HCT116 (cell line): ENCODE data around the gene MRPS21. TPM values are rescaled to one million over a fixed set of nuclear protein-coding genes. Genes with fewer than 3 reads are reported as not detected.
"Not testable (repeated sequence)": the region's sequence is repeated elsewhere in the genome, so short reads cannot be mapped to it uniquely, and the experiment has no call there.

Experiments
- ATAC-seq: fragments of 200-7000 bp; cut with Tn5 transposase; 2 replicates; pipeline ENCODE4 v1.9.1; 2020; ENCODE audit warnings: mild to moderate bottlenecking, moderate library complexity
- BruUV-seq: library from RNA; stranded (reverse); fragments of 400-500 nt; replicated peaks from 2 replicates; lab custom pipeline; 2021; lab: Mats Ljungman, UMichigan
- CTCF ChIA-PET: fragments of 300-600 bp; sonication (Branson Sonifier 250); formaldehyde crosslinking; loops from one replicate; lab custom pipeline; 2021; ENCODE audit warnings: antibody characterized with exemption; lab: Charles Lee
- POLR2A ChIA-PET: fragments of 300-600, 350-600 bp; sonication (Branson Sonifier 250); formaldehyde crosslinking; loops from one replicate; lab custom pipeline; 2021; ENCODE audit warnings: antibody characterized with exemption; lab: Charles Lee
- RAD21 ChIA-PET, 2 experiments: fragments of 300-600 bp; sonication (Branson Sonifier 250); formaldehyde crosslinking; loops; one replicate each; lab custom pipeline; 2023; ENCODE audit warnings: low total read pairs in 2 of 2; ENCODE audit not compliant: uncharacterized antibody in 2 of 2, unreplicated experiment in 2 of 2, low non-redundant PET in 1 of 2; lab: Charles Lee
- DNase-seq: peaks from one replicate; pipeline ENCODE4 v3.0.0-alpha.2; 2010; ENCODE audit warnings: low read depth, low spot score
- H2AFZ ChIP-seq: fragments of 200-600 bp; shearing (Covaris generic), sonication (generic); 2 replicates; pipeline ENCODE4 v1.6.1; 2017; ENCODE audit warnings: low read depth, mixed run types, mixed read lengths, antibody characterized with exemption, low read length; ENCODE audit not compliant: poor library complexity, severe bottlenecking
- H3K27ac ChIP-seq: 2 replicates; pipeline ENCODE4 v1.5.1; 2012; ENCODE audit warnings: low read depth, low read length
- H3K27me3 ChIP-seq: fragments of 200-600 bp; sonication (generic); 2 replicates; pipeline ENCODE4 v1.6.1; 2016; ENCODE audit warnings: mixed run types, low read length, mixed read lengths; ENCODE audit not compliant: insufficient read depth
- H3K36me3 ChIP-seq, 2 experiments: fragments of 200-500 bp in 1 of 2; fragments of 200-600 bp in 1 of 2; sonication (Bioruptor generic) in 1 of 2; sonication (generic) in 1 of 2; 2 replicates each; pipeline versions ENCODE4 v1.5.1 to v1.6.1; 2014 to 2016; ENCODE audit warnings: low read length in 2 of 2, inconsistent platforms in 1 of 2, mixed read lengths in 1 of 2, mixed run types in 1 of 2; ENCODE audit not compliant: insufficient read depth in 2 of 2, control insufficient read depth in 1 of 2
- H3K4me1 ChIP-seq, 2 experiments: fragments of 200-600 bp in 1 of 2; sonication (generic) in 1 of 2; 2 replicates each; pipeline versions ENCODE4 v1.5.1 to v1.6.1; 2012 to 2017; ENCODE audit warnings: low read length in 2 of 2, inconsistent platforms in 1 of 2, mild to moderate bottlenecking in 1 of 2, mixed read lengths in 1 of 2, mixed run types in 1 of 2, moderate library complexity in 1 of 2; ENCODE audit not compliant: insufficient read depth in 2 of 2, control insufficient read depth in 1 of 2
- H3K4me2 ChIP-seq: fragments of 200-600 bp; sonication (generic); 2 replicates; pipeline ENCODE4 v1.6.1; 2017; ENCODE audit warnings: mixed run types, low read length, mixed read lengths
- H3K4me3 ChIP-seq, 2 experiments: fragments of 200-600 bp in 1 of 2; sonication (generic) in 1 of 2; replicated peaks in 1 of 2; 2 replicates each; pipeline ENCODE4 v1.5.1; 2011 to 2016; ENCODE audit warnings: low read length in 2 of 2, control low read depth in 1 of 2, low read depth in 1 of 2, mild to moderate bottlenecking in 1 of 2, mixed read lengths in 1 of 2, mixed run types in 1 of 2
- H3K79me2 ChIP-seq: fragments of 200-600 bp; sonication (generic); 2 replicates; pipeline ENCODE4 v1.6.1; 2017; ENCODE audit warnings: mild to moderate bottlenecking, mixed run types, low read length, moderate library complexity, mixed read lengths; ENCODE audit not compliant: insufficient read depth
- H3K9ac ChIP-seq: fragments of 200-600 bp; sonication (generic); 2 replicates; pipeline ENCODE4 v1.6.1; 2016; ENCODE audit warnings: low read length, mixed read lengths
- H3K9me2 ChIP-seq: fragments of 200-600 bp; sonication (generic), shearing (Covaris generic); 2 replicates; pipeline ENCODE4 v1.6.1; 2017; ENCODE audit warnings: mixed run types, mild to moderate bottlenecking, moderate library complexity; ENCODE audit not compliant: insufficient read depth
- H3K9me3 ChIP-seq, 2 experiments: fragments of 200-500 bp in 1 of 2; fragments of 200-600 bp in 1 of 2; sonication (Bioruptor generic) in 1 of 2; sonication (generic) in 1 of 2; 2 replicates each; pipeline ENCODE4 v1.6.1; 2014 to 2017; ENCODE audit warnings: low read length in 2 of 2, mixed read lengths in 2 of 2, inconsistent platforms in 1 of 2, low read depth in 1 of 2, mild to moderate bottlenecking in 1 of 2, mixed run types in 1 of 2, moderate library complexity in 1 of 2; ENCODE audit not compliant: control insufficient read depth in 1 of 2, insufficient read depth in 1 of 2
- H4K20me1 ChIP-seq: fragments of 200-600 bp; sonication (generic), shearing (Covaris generic); 2 replicates; pipeline ENCODE4 v1.6.1; 2017; ENCODE audit warnings: mixed run types, mild to moderate bottlenecking, moderate library complexity; ENCODE audit not compliant: insufficient read depth
- CBX3 ChIP-seq: IDR thresholded peaks from 2 replicates; pipeline ENCODE4 v1.6.1; 2012; ENCODE audit warnings: low read depth
- CEBPB ChIP-seq: IDR thresholded peaks from 2 replicates; pipeline ENCODE4 v1.6.1; 2012; ENCODE audit warnings: low read depth
- ELF1 ChIP-seq: IDR thresholded peaks from 2 replicates; pipeline ENCODE4 v1.6.1; 2012; ENCODE audit warnings: low read depth, borderline replicate concordance
- FOSL1 ChIP-seq: IDR thresholded peaks from 2 replicates; pipeline ENCODE4 v1.6.1; 2012; ENCODE audit warnings: low read depth
- POLR2A ChIP-seq: IDR thresholded peaks from 2 replicates; pipeline ENCODE4 v1.7.0; 2011; ENCODE audit warnings: borderline replicate concordance; ENCODE audit not compliant: insufficient read depth, insufficient read length; ENCODE audit errors: extremely low read depth
- SIN3A ChIP-seq: IDR thresholded peaks from 2 replicates; pipeline ENCODE4 v1.6.1; 2012; ENCODE audit warnings: low read depth
- SP1 ChIP-seq: IDR thresholded peaks from 2 replicates; pipeline ENCODE4 v1.6.1; 2012; ENCODE audit warnings: low read depth
- TCF7L2 ChIP-seq: IDR thresholded peaks from 2 replicates; pipeline ENCODE4 v1.7.0; 2011; ENCODE audit warnings: borderline replicate concordance, inconsistent platforms; ENCODE audit not compliant: insufficient read depth, insufficient read length; ENCODE audit errors: extremely low read depth
- YY1 ChIP-seq: IDR thresholded peaks from 2 replicates; pipeline ENCODE4 v1.6.1; 2011; ENCODE audit warnings: low read length, low read depth, moderate library complexity, mild to moderate bottlenecking; ENCODE audit not compliant: insufficient replicate concordance; ENCODE audit errors: extremely low read depth
- ZFX ChIP-seq: fragments of 450-650 bp; IDR thresholded peaks from 2 replicates; pipeline ENCODE4 v1.6.1; 2017
- ZNF274 ChIP-seq: fragments of 200-500 bp; sonication (Bioruptor generic); IDR thresholded peaks from 2 replicates; pipeline ENCODE4 v1.6.1; 2014; ENCODE audit warnings: mild to moderate bottlenecking, low read depth, low read length, inconsistent platforms
- intact Hi-C: fragments of 100-400 bp; cut with micrococcal nuclease; formaldehyde crosslinking; loops from 2 replicates; pipeline ENCODE4 v1.10.0; 2022
- total RNA-seq: library from RNA; stranded (reverse); gene quantifications from one replicate; pipeline ENCODE4 v1.2.1, GENCODE V29; 2021; ENCODE audit not compliant: unreplicated experiment
- TF ChIP-seq, protein P1 (sequence below): IDR thresholded peaks from 2 replicates; pipeline ENCODE4 v1.6.1; 2012
- TF ChIP-seq, protein P2 (sequence below): IDR thresholded peaks from 2 replicates; pipeline ENCODE4 v1.6.1; 2012; ENCODE audit warnings: low read depth

The MRPS21 gene
- total RNA-seq, 1 experiment from 2014 or later, result 96.9 TPM

DNA sequence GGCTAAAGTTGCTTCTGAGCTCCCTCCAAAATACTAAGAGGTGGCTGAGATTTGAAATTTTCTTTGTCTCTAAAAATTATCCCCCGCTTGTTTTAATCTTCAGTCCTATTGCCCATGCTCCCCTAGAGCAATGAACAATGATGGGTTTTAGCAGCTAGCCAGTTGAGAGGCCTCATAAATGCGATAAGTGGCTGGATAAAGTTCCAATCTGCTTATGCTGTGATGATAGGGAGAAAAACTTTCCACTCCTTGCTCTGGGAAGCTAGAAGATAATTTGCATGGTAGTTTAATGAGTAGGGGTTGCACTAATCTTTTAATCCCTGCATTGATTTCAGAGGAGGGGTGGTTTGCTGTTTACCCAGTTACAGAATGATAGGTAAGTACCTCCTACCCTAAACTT lies 18.1 kb downstream of the MRPS21 start (continued):
- no peak for TF ChIP-seq TCF7L2
- TF ChIP-seq ELF1, result no peak
- no peak for TF ChIP-seq FOSL1
- no peak for TF ChIP-seq SP1
- no peak for TF ChIP-seq CEBPB
- TF ChIP-seq, protein P1, sequence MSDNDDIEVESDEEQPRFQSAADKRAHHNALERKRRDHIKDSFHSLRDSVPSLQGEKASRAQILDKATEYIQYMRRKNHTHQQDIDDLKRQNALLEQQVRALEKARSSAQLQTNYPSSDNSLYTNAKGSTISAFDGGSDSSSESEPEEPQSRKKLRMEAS, result no peak

DNA sequence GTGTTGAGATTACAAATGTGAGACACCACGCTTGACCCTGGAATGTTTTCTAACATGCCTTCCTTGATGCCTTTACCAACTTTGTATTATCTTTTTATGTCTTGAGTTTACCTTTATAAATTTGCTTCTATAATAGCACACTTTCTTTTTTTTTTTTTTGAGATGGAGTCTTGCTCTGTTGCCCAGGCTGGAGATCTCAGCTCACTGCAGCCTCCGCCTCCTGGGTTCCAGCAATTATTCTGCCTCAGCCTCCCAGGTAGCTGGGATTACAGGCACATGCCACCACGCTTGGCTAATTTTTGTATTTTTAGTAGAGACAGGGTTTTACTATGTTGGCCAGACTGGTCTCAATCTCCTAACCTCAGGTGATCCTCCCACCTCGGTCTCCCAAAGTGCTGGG lies 21.0 kb downstream of the MRPS21 start:
- RAD21 ChIA-PET, H3K36me3 ChIP-seq, H3K4me2 ChIP-seq, POLR2A ChIA-PET, H3K9me3 ChIP-seq, ATAC-seq, H3K4me1 ChIP-seq, intact Hi-C loops, H3K4me3 ChIP-seq, H3K27me3 ChIP-seq, H3K9me2 ChIP-seq, BruUV-seq, CTCF ChIA-PET, DNase-seq, H3K79me2 ChIP-seq, H3K27ac ChIP-seq, H3K9ac ChIP-seq, H2AFZ ChIP-seq, H4K20me1 ChIP-seq: not testable (repeated sequence)

DNA sequence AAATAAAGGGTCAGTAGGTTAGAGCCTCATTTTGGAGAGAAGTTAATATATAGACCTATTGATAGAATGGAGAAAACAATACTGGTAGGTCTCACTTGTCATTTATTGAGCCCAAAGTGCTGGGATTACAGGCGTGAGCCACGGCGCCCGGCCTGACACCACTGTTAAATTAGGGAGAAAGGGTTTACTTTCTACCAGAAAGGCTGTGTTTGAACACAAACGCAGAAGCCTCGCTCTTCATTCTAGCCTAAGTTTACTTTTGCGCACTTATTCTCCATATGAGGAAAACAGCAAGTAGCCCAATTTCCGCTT lies 27.0 kb downstream of the MRPS21 start:
- H3K4me1 ChIP-seq, result peaks cover 4 to 11% of the 10 kb centered on the region in 2 experiments; a peak in 3 of 4 replicates
- CTCF ChIA-PET, result no interaction called here
- ATAC-seq (no peak), DNase-seq (no peak)
- H3K36me3 ChIP-seq, result peaks cover 10% of the 10 kb centered on the region in 2 experiments; a peak in 3 of 4 replicates
- BruUV-seq, result no TSS peak
- no peak overlapping the region for H3K9ac ChIP-seq
- POLR2A ChIA-PET, result no interaction called here
- peak overlapping the region; percentile 49 for H3K27ac ChIP-seq
- H2AFZ ChIP-seq, result no peak overlapping the region
- no peaks in the 10 kb centered on the region for H3K9me2 ChIP-seq
- no peaks in the 10 kb centered on the region for H4K20me1 ChIP-seq
- intact Hi-C loops, result loop anchor here (5.0 kb wide), 1 partner anchor 63 kb away; the partner anchor contains the start of gene CA14
- peaks cover 43% of the 10 kb centered on the region for H3K79me2 ChIP-seq
- H3K4me2 ChIP-seq, result peak overlapping the region; percentile 73
- H3K4me3 ChIP-seq, result peak overlapping the region in 1 of 2 experiments; percentile 79; a peak in 2 of 4 replicates
- TF ChIP-seq CBX3 (0 out of 2 replicates have a peak, but pooled peaks have one; percentile 6), POLR2A (no peak), ZNF274 (no peak), SP1 (no peak), ZFX (no peak), YY1 (no peak), TCF7L2 (no peak), SIN3A (no peak)
- TF ChIP-seq, protein P2, sequence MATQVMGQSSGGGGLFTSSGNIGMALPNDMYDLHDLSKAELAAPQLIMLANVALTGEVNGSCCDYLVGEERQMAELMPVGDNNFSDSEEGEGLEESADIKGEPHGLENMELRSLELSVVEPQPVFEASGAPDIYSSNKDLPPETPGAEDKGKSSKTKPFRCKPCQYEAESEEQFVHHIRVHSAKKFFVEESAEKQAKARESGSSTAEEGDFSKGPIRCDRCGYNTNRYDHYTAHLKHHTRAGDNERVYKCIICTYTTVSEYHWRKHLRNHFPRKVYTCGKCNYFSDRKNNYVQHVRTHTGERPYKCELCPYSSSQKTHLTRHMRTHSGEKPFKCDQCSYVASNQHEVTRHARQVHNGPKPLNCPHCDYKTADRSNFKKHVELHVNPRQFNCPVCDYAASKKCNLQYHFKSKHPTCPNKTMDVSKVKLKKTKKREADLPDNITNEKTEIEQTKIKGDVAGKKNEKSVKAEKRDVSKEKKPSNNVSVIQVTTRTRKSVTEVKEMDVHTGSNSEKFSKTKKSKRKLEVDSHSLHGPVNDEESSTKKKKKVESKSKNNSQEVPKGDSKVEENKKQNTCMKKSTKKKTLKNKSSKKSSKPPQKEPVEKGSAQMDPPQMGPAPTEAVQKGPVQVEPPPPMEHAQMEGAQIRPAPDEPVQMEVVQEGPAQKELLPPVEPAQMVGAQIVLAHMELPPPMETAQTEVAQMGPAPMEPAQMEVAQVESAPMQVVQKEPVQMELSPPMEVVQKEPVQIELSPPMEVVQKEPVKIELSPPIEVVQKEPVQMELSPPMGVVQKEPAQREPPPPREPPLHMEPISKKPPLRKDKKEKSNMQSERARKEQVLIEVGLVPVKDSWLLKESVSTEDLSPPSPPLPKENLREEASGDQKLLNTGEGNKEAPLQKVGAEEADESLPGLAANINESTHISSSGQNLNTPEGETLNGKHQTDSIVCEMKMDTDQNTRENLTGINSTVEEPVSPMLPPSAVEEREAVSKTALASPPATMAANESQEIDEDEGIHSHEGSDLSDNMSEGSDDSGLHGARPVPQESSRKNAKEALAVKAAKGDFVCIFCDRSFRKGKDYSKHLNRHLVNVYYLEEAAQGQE, result no peak
- H3K27me3 ChIP-seq, result no peaks in the 10 kb centered on the region
- H3K9me3 ChIP-seq, result no peaks in the 10 kb centered on the region
- RAD21 ChIA-PET, result no interaction called here
